ENCODE measurements around the gene SZRD1.

DNA sequence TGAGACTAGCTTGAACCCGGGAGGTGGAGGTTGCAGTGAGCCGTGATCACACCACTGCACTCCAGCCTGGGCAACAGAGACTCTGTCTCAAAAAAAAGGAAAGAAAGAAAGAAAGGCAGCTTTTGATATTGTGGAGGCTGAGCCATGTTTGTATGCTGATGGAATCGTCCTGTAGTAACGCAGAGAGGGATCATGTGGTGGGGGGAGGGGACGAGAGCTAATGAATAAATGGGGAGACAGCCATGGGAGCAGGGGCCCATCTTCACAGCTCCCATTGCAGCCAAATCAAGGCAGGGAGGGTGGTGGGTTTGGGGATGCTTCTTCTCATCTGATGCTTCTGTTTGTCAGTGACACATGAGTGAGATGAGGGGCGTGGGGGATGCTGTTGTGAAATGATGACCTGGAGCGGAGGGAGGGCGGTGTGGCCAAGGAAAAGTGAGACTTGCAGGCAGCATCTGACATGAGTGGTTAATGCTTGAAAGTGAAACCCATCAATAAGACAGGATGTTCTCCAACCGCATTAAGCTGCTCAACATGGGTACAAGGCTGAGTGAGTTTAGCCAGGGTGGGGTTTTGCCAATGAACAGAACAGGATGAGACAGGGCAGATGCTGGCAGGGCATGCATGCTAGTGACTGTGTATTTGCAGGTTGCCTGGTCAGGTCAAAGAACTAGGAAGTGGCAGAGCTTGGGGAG lies 53.5 kb downstream of the SZRD1 start:
- TF ChIP-seq, protein P1, sequence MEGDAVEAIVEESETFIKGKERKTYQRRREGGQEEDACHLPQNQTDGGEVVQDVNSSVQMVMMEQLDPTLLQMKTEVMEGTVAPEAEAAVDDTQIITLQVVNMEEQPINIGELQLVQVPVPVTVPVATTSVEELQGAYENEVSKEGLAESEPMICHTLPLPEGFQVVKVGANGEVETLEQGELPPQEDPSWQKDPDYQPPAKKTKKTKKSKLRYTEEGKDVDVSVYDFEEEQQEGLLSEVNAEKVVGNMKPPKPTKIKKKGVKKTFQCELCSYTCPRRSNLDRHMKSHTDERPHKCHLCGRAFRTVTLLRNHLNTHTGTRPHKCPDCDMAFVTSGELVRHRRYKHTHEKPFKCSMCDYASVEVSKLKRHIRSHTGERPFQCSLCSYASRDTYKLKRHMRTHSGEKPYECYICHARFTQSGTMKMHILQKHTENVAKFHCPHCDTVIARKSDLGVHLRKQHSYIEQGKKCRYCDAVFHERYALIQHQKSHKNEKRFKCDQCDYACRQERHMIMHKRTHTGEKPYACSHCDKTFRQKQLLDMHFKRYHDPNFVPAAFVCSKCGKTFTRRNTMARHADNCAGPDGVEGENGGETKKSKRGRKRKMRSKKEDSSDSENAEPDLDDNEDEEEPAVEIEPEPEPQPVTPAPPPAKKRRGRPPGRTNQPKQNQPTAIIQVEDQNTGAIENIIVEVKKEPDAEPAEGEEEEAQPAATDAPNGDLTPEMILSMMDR (IDR thresholded peaks at IDR 0.05; ENCODE audit: low read depth, low read length, poor library complexity, severe bottlenecking), result no peak
- TF ChIP-seq EZH2phosphoT487 (IDR thresholded peaks at IDR 0.05; ENCODE audit: borderline replicate concordance, low read length), result no peak
